HCT116 (cell line): ENCODE results near the gene CC2D1A.

Experiments used
- CEBPB ChIP-seq: IDR thresholded peaks from 2 replicates; pipeline ENCODE4 v1.6.1; 2012; ENCODE audit warnings: low read depth
- EZH2 ChIP-seq: fragments of 200-600 bp; sonication (generic); IDR thresholded peaks from 2 replicates; pipeline ENCODE4 v1.6.1; 2017; ENCODE audit warnings: antibody characterized with exemption, mixed run types
- JUND ChIP-seq: IDR thresholded peaks from 2 replicates; pipeline ENCODE4 v1.6.1; 2012
- POLR2A ChIP-seq: IDR thresholded peaks from 2 replicates; pipeline ENCODE4 v1.7.0; 2011; ENCODE audit warnings: borderline replicate concordance; ENCODE audit not compliant: insufficient read depth, insufficient read length; ENCODE audit errors: extremely low read depth
- POLR2AphosphoS5 ChIP-seq: IDR thresholded peaks from 2 replicates; pipeline ENCODE4 v1.6.1; 2011; ENCODE audit warnings: mild to moderate bottlenecking, low read depth, low read length, moderate library complexity
- SIN3A ChIP-seq: IDR thresholded peaks from 2 replicates; pipeline ENCODE4 v1.6.1; 2012; ENCODE audit warnings: low read depth
- SP1 ChIP-seq: IDR thresholded peaks from 2 replicates; pipeline ENCODE4 v1.6.1; 2012; ENCODE audit warnings: low read depth
- ZNF274 ChIP-seq: fragments of 200-500 bp; sonication (Bioruptor generic); IDR thresholded peaks from 2 replicates; pipeline ENCODE4 v1.6.1; 2014; ENCODE audit warnings: mild to moderate bottlenecking, low read depth, low read length, inconsistent platforms
- TF ChIP-seq, protein P1 (sequence below), 3 experiments: fragments of 200-600 bp in 1 of 3; sonication (generic) in 1 of 3; IDR thresholded peaks in 2 of 3; conservative IDR thresholded peaks in 1 of 3; 2 replicates each; pipeline ENCODE4 v1.5.1; 2012 to 2017; ENCODE audit warnings: low read depth in 2 of 3, low read length in 2 of 3, antibody characterized with exemption in 1 of 3, borderline replicate concordance in 1 of 3, control low read depth in 1 of 3, mild to moderate bottlenecking in 1 of 3, mixed read lengths in 1 of 3, mixed run types in 1 of 3, moderate library complexity in 1 of 3; ENCODE audit not compliant: insufficient read depth in 1 of 3
- TF ChIP-seq, protein P2 (sequence below): IDR thresholded peaks from 2 replicates; pipeline ENCODE4 v1.6.1; 2012; ENCODE audit warnings: low read depth
- TF ChIP-seq, protein P3 (sequence below): IDR thresholded peaks from 2 replicates; pipeline ENCODE4 v1.6.1; 2012
- TF ChIP-seq, protein P4 (sequence below): IDR thresholded peaks from 2 replicates; pipeline ENCODE4 v1.6.1; 2011; ENCODE audit warnings: mild to moderate bottlenecking, low read length, moderate library complexity; ENCODE audit not compliant: insufficient replicate concordance; ENCODE audit errors: extremely low read depth
- TF ChIP-seq, protein P5 (sequence below): IDR thresholded peaks from 2 replicates; pipeline ENCODE4 v1.6.1; 2012

DNA sequence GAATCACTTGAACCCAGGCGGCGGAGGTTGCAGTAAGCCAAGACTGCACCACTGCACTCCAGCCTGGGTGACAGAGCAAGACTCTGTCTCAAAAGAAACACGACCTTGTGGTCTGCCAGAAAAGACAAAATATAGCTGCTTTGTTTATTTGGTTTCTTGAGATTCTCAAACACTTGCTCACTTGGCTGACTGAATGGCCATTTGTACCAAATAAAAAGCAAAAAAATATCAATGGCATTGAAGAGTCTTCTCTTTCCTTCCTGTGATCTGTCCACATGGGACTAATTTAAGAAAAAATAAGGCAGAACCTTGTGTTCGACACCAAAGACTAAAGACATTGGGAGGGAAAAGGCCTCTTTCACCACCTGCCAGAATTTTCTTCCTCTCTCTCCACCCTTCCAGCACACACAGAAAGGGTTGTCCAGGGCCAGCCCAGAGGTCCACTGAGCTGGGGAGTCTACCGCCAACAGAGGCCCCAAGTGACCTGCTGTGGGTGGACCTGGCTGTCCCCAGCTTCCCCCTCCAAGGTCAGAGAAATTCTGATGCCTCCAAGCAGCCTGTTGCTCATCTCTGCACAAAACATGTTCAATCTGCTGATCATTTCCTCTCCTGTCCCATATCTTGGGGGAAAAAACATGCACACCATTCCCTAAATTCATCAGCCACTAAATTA is 6.0 kb upstream of the CC2D1A start:
- TF ChIP-seq POLR2A (no peak), ZNF274 (no peak), CEBPB (no peak), EZH2 (no peak), JUND (no peak), SP1 (no peak), POLR2AphosphoS5 (no peak), SIN3A (no peak)
- TF ChIP-seq, protein P1, sequence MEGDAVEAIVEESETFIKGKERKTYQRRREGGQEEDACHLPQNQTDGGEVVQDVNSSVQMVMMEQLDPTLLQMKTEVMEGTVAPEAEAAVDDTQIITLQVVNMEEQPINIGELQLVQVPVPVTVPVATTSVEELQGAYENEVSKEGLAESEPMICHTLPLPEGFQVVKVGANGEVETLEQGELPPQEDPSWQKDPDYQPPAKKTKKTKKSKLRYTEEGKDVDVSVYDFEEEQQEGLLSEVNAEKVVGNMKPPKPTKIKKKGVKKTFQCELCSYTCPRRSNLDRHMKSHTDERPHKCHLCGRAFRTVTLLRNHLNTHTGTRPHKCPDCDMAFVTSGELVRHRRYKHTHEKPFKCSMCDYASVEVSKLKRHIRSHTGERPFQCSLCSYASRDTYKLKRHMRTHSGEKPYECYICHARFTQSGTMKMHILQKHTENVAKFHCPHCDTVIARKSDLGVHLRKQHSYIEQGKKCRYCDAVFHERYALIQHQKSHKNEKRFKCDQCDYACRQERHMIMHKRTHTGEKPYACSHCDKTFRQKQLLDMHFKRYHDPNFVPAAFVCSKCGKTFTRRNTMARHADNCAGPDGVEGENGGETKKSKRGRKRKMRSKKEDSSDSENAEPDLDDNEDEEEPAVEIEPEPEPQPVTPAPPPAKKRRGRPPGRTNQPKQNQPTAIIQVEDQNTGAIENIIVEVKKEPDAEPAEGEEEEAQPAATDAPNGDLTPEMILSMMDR (IDR thresholded peaks at IDR 0.05 in 2 of 3, conservative IDR thresholded peaks at IDR 0.05 in 1 of 3; ENCODE audit: borderline replicate concordance in 1 of 3, insufficient read depth in 1 of 3, low read depth in 2 of 3, low read length in 2 of 3), result no peak
- TF ChIP-seq, protein P2, sequence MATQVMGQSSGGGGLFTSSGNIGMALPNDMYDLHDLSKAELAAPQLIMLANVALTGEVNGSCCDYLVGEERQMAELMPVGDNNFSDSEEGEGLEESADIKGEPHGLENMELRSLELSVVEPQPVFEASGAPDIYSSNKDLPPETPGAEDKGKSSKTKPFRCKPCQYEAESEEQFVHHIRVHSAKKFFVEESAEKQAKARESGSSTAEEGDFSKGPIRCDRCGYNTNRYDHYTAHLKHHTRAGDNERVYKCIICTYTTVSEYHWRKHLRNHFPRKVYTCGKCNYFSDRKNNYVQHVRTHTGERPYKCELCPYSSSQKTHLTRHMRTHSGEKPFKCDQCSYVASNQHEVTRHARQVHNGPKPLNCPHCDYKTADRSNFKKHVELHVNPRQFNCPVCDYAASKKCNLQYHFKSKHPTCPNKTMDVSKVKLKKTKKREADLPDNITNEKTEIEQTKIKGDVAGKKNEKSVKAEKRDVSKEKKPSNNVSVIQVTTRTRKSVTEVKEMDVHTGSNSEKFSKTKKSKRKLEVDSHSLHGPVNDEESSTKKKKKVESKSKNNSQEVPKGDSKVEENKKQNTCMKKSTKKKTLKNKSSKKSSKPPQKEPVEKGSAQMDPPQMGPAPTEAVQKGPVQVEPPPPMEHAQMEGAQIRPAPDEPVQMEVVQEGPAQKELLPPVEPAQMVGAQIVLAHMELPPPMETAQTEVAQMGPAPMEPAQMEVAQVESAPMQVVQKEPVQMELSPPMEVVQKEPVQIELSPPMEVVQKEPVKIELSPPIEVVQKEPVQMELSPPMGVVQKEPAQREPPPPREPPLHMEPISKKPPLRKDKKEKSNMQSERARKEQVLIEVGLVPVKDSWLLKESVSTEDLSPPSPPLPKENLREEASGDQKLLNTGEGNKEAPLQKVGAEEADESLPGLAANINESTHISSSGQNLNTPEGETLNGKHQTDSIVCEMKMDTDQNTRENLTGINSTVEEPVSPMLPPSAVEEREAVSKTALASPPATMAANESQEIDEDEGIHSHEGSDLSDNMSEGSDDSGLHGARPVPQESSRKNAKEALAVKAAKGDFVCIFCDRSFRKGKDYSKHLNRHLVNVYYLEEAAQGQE, result no peak
- TF ChIP-seq, protein P3, sequence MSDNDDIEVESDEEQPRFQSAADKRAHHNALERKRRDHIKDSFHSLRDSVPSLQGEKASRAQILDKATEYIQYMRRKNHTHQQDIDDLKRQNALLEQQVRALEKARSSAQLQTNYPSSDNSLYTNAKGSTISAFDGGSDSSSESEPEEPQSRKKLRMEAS, result no peak
- TF ChIP-seq, protein P4, sequence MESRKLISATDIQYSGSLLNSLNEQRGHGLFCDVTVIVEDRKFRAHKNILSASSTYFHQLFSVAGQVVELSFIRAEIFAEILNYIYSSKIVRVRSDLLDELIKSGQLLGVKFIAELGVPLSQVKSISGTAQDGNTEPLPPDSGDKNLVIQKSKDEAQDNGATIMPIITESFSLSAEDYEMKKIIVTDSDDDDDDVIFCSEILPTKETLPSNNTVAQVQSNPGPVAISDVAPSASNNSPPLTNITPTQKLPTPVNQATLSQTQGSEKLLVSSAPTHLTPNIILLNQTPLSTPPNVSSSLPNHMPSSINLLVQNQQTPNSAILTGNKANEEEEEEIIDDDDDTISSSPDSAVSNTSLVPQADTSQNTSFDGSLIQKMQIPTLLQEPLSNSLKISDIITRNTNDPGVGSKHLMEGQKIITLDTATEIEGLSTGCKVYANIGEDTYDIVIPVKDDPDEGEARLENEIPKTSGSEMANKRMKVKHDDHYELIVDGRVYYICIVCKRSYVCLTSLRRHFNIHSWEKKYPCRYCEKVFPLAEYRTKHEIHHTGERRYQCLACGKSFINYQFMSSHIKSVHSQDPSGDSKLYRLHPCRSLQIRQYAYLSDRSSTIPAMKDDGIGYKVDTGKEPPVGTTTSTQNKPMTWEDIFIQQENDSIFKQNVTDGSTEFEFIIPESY, result no peak
- TF ChIP-seq, protein P5, sequence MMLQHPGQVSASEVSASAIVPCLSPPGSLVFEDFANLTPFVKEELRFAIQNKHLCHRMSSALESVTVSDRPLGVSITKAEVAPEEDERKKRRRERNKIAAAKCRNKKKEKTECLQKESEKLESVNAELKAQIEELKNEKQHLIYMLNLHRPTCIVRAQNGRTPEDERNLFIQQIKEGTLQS, result no peak
